Uterus (tissue), 2 donors: ENCODE measurements around the gene MXD3.

ENCODE experiments used
- CTCF ChIP-seq, 4 experiments: fragments of 200-600 bp in 2 of 4; fragments of 450-650 bp in 2 of 4; sonication (generic) in 2 of 4; IDR thresholded peaks; one replicate each; pipeline ENCODE4 v1.5.1; 2016 to 2019; ENCODE audit warnings: antibody characterized with exemption in 4 of 4, mild to moderate bottlenecking in 2 of 4, moderate library complexity in 1 of 4
- POLR2A ChIP-seq, 2 donors: fragments of 450-650 bp; IDR thresholded peaks; one replicate each; pipeline ENCODE4 v1.6.1; 2016; ENCODE audit warnings: antibody characterized with exemption in 2 of 2, mild to moderate bottlenecking in 1 of 2, moderate library complexity in 1 of 2

GRCh38 chr5:177315411-177315810 is 3.7 kb upstream of the MXD3 start:
- TF ChIP-seq POLR2A (IDR thresholded peaks at IDR 0.05) (no peak), CTCF (IDR thresholded peaks at IDR 0.05) (no peak)
